WERI-Rb-1 (cell line): Measurements from ENCODE around the gene PANK4.

ENCODE experiments used
- DNase-seq: peaks from one replicate; pipeline ENCODE4 v3.0.0-alpha.2; 2020
- H3K27ac ChIP-seq: fragments of 250-450 bp; sonication (Bioruptor Pico); 2 replicates; pipeline ENCODE4 v1.5.1; 2020; ENCODE audit warnings: mild to moderate bottlenecking, moderate library complexity
- H3K27me3 ChIP-seq: fragments of 250-450 bp; sonication (Bioruptor Pico); 2 replicates; pipeline ENCODE4 v1.5.1; 2021; ENCODE audit warnings: mild to moderate bottlenecking, low read depth, moderate library complexity; ENCODE audit not compliant: insufficient read depth, severe bottlenecking
- H3K36me3 ChIP-seq: fragments of 250-450 bp; sonication (Bioruptor Pico); 2 replicates; pipeline ENCODE4 v1.5.1; 2020; ENCODE audit warnings: mild to moderate bottlenecking, moderate library complexity
- H3K4me3 ChIP-seq: 2 replicates; pipeline ENCODE4 v1.5.1; 2011; ENCODE audit warnings: low read depth, mild to moderate bottlenecking, control low read depth, low read length
- H3K9me3 ChIP-seq: fragments of 250-450 bp; sonication (Bioruptor Pico); 2 replicates; pipeline ENCODE4 v1.5.1; 2021; ENCODE audit warnings: mild to moderate bottlenecking, moderate library complexity; ENCODE audit not compliant: severe bottlenecking
- TF ChIP-seq, protein P1 (sequence below): IDR thresholded peaks from 2 replicates; pipeline ENCODE4 v1.5.1; 2011; ENCODE audit warnings: low read depth, mild to moderate bottlenecking, control low read depth, inconsistent platforms, low read length

PANK4 gene

DNA sequence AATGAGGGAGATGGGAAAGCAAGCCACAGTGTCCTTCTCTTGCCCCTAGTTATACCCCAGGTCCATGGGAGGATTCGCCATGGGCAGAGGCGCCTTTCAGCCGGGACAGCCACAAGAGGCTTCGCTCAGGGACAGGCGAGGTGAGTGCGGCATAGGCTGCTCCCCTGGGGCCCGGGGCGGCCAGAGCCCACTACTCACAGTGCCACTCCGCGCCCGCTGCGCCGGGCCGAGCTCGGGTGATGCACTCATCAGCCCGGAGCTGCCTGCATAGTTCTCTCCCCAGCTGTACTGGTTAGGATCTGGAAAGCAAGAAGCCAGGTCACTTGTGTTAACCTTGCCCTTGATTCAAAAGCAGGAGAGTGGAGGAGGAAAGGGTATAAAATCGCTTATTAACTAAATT lies 8.4 kb downstream of the PANK4 start:
- TF ChIP-seq, protein P1, sequence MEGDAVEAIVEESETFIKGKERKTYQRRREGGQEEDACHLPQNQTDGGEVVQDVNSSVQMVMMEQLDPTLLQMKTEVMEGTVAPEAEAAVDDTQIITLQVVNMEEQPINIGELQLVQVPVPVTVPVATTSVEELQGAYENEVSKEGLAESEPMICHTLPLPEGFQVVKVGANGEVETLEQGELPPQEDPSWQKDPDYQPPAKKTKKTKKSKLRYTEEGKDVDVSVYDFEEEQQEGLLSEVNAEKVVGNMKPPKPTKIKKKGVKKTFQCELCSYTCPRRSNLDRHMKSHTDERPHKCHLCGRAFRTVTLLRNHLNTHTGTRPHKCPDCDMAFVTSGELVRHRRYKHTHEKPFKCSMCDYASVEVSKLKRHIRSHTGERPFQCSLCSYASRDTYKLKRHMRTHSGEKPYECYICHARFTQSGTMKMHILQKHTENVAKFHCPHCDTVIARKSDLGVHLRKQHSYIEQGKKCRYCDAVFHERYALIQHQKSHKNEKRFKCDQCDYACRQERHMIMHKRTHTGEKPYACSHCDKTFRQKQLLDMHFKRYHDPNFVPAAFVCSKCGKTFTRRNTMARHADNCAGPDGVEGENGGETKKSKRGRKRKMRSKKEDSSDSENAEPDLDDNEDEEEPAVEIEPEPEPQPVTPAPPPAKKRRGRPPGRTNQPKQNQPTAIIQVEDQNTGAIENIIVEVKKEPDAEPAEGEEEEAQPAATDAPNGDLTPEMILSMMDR: no peak
- Histone ChIP-seq H3K27me3 (no peaks in the 10 kb centered on the region), H3K36me3 (peaks cover 84% of the 10 kb centered on the region), H3K4me3 (no peak overlapping the region), H3K9me3 (no peaks in the 10 kb centered on the region), H3K27ac (no peak overlapping the region; the same call in 1 of the 2 replicates)
- no peak for DNase-seq

DNA sequence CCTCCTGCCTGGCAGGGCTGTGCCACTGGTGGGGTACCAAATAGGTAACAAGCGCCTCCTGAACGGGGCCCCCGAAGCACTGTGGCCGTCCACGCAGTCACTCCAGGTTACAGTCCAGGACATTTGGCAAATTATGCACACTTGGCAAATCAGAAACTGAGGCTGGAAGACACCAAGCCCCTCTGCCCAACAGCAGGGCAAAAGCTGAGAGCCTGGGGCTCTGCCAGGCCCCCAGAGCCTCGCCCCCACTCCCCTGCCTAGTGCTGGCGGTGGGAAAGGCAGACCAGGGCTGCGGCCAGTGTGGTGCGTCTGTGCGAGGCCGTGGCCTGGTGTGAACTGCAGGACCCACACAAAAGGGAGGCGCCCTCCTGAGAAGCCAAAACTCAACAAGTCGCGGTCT lies 9.4 kb downstream of the PANK4 start:
- TF ChIP-seq, protein P1: no peak
- Histone ChIP-seq H3K27me3 (no peaks in the 10 kb centered on the region), H3K36me3 (peaks cover 92% of the 10 kb centered on the region), H3K4me3 (no peak overlapping the region), H3K9me3 (no peaks in the 10 kb centered on the region), H3K27ac (no peak overlapping the region)
- no peak for DNase-seq

DNA sequence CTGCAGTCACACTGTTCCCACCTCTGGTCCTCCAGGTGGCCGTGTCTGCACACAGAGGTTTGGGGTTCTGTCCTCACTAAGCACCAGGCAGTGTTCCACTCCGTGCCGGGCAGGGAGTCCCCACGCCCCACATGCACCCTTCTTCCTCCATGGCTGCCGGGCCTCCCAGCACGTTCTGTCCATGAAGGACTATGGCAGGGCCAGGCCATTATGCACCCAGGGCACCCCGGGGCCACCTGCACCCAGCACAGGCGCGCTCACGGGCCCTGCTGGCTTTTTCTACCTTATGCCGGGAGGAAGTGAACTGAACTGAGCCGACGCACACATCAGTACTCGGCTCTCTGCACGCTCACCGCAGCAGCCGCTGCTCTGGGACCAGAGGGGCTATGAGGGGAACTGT lies 10.3 kb downstream of the PANK4 start:
- H3K9me3 ChIP-seq: no peaks in the 10 kb centered on the region
- TF ChIP-seq, protein P1: no peak
- no peaks in the 10 kb centered on the region for H3K27me3 ChIP-seq
- H3K27ac ChIP-seq: no peak overlapping the region
- H3K36me3 ChIP-seq: peaks cover 92% of the 10 kb centered on the region
- DNase-seq: no peak
- H3K4me3 ChIP-seq: no peak overlapping the region

DNA sequence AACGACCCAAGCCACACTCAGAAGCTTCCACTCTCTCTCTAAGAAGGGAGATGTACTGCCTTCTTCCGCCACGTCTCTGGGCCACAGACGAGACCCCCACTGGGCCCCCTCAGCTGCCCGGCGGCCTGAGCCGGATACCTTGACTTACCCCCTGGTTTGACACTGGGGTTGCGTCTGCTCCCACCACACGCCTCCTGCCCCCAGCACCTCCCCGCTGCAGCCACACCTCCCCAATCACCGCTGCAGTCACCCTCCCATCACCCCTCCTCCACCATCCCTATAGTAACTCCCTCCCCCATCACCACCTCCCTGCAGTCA lies 10.7 kb downstream of the PANK4 start:
- TF ChIP-seq, protein P1: no peak
- Histone ChIP-seq H3K27ac (no peak overlapping the region), H3K9me3 (no peaks in the 10 kb centered on the region), H3K27me3 (no peaks in the 10 kb centered on the region), H3K36me3 (peaks cover 92% of the 10 kb centered on the region), H3K4me3 (no peak overlapping the region)
- no peak for DNase-seq

DNA sequence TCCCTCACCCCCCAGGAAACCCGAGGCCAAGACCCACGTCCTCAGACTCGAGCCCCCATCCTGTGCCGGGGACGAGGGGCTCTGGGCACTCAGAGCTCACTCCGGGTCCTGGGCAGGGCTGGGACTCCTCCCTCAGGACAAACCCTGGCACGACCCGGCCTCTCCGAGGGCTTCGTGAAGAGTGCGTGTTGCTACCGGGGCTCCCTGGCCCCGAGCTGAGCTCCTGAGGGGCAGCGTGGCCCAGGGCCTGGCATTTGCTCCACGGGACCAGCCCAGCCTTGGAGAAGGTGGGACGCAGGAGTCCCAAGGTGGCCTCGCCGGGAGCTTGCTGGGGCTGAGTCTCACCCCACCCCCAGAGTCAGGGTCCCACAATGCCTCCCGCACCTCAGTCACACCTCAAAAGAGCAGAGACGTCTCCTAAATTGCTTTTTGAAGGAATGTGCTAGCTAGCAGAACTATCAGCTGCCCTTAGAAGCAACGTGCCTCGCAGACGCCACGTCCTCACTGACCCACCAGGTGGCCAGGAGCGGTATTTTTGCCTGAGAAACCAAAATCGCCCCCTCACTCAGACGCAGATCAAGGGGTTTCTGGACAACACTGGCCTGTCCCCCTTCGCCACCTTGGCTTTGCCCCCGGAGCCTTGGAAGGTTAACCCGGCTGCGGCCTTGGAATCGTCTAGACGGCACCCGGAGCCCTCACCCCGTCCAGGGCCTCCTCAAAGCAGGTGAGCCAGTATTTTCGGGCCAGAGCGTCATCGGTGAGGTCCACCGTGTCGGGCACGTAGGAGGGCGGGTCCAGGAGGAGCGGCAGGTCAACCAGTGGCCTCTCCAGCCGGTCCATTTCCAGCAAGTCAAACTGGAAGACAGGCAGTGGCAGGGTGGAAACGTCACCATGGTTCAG lies 11.3 kb downstream of the PANK4 start:
- no peaks in the 10 kb centered on the region for H3K27me3 ChIP-seq
- H3K36me3 ChIP-seq: peaks cover 94% of the 10 kb centered on the region
- H3K9me3 ChIP-seq: no peaks in the 10 kb centered on the region
- no peak overlapping the region for H3K4me3 ChIP-seq
- DNase-seq: no peak
- no peak overlapping the region for H3K27ac ChIP-seq
- TF ChIP-seq, protein P1: peak; percentile 44
